HL-60 (cell line): ENCODE measurements around the gene TRIOBP.
A peak's percentile ranks its signal among the peaks of the same experiment; 100 is the strongest.

Experiments used
- DNase-seq, 2 experiments: peaks; one replicate each; pipeline ENCODE4 v3.0.0-alpha.2; 2010 to 2020; ENCODE audit warnings: low read depth in 1 of 2, low spot score in 1 of 2
- H3K27ac ChIP-seq: fragments of 250-450 bp; sonication (Bioruptor Pico); replicated peaks from 2 replicates; pipeline ENCODE4 v1.5.1; 2020; ENCODE audit warnings: mild to moderate bottlenecking, moderate library complexity
- H3K27me3 ChIP-seq: fragments of 250-450 bp; sonication (Bioruptor Pico); 2 replicates; pipeline ENCODE4 v1.5.1; 2021; ENCODE audit warnings: mild to moderate bottlenecking, moderate library complexity; ENCODE audit not compliant: insufficient read depth, poor library complexity, severe bottlenecking
- H3K4me3 ChIP-seq: replicated peaks from 2 replicates; pipeline ENCODE4 v1.5.1; 2011; ENCODE audit warnings: mild to moderate bottlenecking, control low read depth, low read length; ENCODE audit not compliant: insufficient read depth
- GABPA ChIP-seq: IDR thresholded peaks from 2 replicates; pipeline ENCODE4 v1.6.1; 2012; ENCODE audit warnings: low read depth
- POLR2AphosphoS5 ChIP-seq: IDR thresholded peaks from 2 replicates; pipeline ENCODE4 v1.6.1; 2012; ENCODE audit warnings: low read depth
- REST ChIP-seq: IDR thresholded peaks from 2 replicates; pipeline ENCODE4 v1.6.1; 2012; ENCODE audit warnings: low read depth; ENCODE audit not compliant: insufficient replicate concordance
- SPI1 ChIP-seq: IDR thresholded peaks from 2 replicates; pipeline ENCODE4 v1.6.1; 2012; ENCODE audit warnings: low read depth, mild to moderate bottlenecking, borderline replicate concordance
- TF ChIP-seq, protein P1 (sequence below): IDR thresholded peaks from one replicate; pipeline ENCODE4 v1.5.1; 2011; ENCODE audit warnings: low read length, control low read depth, inconsistent platforms; ENCODE audit not compliant: insufficient read depth

TRIOBP gene

DNA sequence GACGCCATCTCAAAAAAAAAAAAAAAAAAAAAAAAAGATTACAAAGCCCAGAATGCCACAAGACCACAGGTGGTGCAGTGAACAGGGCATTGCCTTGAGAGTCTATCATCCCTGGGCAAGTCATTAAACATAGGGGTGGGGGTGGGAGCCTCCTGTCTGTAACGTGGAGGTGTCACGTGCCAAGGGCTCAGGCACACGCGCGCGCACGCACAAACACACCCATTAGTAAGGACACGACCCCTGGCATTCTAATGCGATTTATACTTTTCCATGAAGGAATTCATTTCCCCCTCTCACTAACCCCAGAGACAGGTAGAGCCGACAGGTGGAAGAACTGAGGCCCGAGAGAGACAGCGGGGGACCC, 105.1 kb downstream of the TRIOBP start:
- TF ChIP-seq SPI1 (no peak), POLR2AphosphoS5 (no peak), GABPA (no peak), REST (no peak)
- TF ChIP-seq, protein P1, sequence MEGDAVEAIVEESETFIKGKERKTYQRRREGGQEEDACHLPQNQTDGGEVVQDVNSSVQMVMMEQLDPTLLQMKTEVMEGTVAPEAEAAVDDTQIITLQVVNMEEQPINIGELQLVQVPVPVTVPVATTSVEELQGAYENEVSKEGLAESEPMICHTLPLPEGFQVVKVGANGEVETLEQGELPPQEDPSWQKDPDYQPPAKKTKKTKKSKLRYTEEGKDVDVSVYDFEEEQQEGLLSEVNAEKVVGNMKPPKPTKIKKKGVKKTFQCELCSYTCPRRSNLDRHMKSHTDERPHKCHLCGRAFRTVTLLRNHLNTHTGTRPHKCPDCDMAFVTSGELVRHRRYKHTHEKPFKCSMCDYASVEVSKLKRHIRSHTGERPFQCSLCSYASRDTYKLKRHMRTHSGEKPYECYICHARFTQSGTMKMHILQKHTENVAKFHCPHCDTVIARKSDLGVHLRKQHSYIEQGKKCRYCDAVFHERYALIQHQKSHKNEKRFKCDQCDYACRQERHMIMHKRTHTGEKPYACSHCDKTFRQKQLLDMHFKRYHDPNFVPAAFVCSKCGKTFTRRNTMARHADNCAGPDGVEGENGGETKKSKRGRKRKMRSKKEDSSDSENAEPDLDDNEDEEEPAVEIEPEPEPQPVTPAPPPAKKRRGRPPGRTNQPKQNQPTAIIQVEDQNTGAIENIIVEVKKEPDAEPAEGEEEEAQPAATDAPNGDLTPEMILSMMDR: no peak
- Histone ChIP-seq H3K4me3 (peak overlapping the region; percentile 62), H3K27ac (no peak overlapping the region), H3K27me3 (peaks cover 21% of the 10 kb centered on the region)
- DNase-seq: no peak

GRCh38 chr22:37802310-37803194, 105.7 kb downstream of the TRIOBP start:
- 0 out of 2 replicates have a peak, but pooled peaks have one; percentile 16 for TF ChIP-seq POLR2AphosphoS5
- TF ChIP-seq, protein P1: no peak
- peak in 1 of 2 experiments; percentile 55 for DNase-seq
- Histone ChIP-seq H3K27ac (no peak overlapping the region), H3K27me3 (peaks cover 21% of the 10 kb centered on the region), H3K4me3 (peak overlapping the region; percentile 62)

DNA sequence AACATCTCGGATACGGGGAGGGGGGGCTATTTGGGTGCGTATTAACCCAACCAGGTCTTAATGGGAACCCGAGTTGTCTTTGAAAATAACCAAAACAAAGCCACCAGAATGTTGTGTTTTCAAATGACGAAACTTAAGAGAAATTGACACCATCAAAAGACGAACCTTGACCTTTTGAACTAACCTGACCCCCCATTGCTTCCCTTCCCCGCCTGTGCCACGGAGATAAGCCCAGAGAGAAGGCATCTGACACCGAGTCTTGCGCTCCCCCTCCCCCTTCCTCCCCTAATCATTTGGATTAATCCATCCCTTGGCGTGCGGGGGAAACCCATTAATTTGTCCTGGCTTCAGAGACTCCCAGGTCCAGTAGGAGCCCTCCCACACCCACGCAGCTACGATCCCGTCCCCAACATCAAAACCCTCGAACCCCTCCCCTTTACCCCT, 106.4 kb downstream of the TRIOBP start:
- TF ChIP-seq SPI1 (no peak), POLR2AphosphoS5 (no peak), REST (no peak), GABPA (no peak)
- TF ChIP-seq, protein P1: no peak
- H3K4me3 ChIP-seq: no peak overlapping the region
- no peak for DNase-seq
- H3K27ac ChIP-seq: no peak overlapping the region
- H3K27me3 ChIP-seq: peaks cover 21% of the 10 kb centered on the region
